Smooth muscle cell of the brain vasculature (primary cell): ENCODE measurements around the gene RPL26.
"Not testable (repeated sequence)": the region's sequence is repeated elsewhere in the genome, so short reads cannot be mapped to it uniquely, and the experiment has no call there.

ENCODE experiments used
- DNase-seq: peaks from one replicate; pipeline ENCODE4 v3.0.0-alpha.2; 2012; ENCODE audit warnings: low read depth, low spot score

The RPL26 gene

DNA sequence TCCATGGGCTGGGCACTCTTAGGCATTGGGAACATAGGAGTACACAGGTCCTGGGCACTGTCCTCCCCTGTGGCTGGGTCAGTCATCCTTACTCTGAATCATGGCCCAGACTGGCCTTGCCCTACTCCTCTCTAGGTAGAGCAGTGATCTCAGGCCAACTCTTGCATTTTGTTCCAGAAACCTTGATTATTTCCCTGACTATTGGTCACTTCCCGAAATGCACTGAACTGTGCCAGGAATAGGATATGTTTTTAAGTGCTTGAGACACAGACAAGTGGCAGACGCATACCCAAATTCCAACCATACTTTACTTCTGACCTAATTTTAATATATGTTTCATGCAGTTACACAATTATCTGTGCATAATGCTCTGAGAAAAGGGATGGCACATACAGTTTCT, 16.8 kb downstream of the RPL26 start:
- DNase-seq: no peak

DNA sequence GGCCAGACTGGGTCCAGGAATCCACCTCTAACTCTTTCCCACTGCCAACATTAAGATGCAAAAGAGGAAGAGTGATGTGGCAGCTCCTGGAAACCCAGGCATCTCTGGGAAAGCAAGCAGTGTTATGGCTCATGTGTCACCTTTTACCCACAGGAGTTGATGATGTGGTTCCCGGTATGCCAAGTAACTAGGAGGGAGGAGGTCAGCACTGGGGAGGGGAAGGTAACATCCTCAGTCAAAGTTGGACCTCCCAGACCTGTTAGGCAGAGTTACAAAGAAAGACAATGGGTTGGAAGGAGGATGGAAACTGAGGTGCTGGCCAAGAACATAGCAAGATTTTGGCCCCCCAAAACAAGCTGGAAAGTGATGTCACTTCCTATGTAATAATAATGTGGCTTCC, 17.9 kb downstream of the RPL26 start:
- no peak for DNase-seq

DNA sequence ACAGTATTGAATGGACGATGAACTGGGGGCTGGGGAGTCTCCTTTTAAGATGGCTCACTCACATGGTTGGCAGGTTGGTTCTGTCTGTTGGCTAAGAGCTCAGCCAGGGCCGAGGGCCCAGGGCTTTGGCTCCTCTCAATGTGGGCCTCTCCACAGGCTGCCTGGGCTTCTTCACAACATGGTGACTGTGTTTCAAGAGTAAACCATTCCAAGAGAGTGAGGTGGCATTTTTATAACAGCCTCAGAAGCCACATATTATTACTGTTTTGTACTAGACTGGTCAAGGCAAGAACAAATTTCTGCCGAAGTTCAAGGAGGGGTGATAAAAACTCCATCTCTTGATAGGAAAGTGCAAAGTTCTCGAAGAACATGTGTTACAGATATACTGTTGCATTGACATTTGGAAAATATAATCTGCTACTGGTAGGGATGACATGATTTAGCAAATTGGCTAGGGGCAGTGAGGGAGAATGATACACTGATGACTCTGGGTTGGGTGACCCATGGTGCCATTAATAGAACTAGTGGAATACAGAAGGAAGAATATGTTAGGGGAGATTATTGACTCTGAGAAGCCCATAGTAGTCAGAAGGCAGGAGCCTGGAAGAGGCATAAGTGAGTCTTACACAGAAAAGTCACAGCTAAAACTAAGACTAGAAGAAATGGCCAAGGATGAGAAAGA, 20.2 kb downstream of the RPL26 start:
- DNase-seq: no peak

DNA sequence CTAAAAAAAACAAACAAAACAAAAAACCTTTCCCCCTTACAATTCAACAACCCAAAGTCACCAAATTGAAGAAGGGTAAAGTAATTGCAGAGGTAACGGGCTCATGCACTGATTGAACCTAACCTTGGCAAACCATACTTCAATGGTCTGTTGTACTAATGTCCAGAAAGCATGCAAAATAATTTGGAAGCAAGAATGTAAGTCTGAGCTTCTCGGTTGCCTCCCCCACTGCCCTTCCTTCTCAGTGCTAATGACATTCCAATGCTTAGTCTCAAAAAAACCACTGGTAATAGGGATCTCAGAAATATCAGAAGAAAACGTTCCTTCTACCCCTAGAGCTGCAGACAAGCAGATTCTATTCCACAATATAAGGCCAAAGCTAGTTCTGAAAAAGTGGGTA, 22.2 kb downstream of the RPL26 start:
- no peak for DNase-seq

DNA sequence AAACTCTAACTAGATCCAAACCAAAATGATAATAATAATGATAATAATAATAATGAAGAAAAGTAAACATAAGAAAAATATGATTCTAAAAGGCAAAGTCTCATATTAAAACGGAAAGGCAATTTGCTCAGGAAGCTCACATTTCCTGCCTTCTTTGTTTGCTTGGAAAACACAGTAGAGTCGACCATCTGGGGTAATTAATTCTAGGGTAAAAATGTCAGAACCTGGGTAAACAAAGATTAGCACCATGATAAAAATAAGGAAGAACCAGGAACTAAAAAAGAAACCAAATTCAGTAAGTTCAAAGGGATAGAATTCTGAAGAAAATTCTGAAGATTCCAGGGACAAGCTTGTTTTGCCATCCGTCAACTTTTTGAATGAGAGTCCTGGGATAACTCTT, 22.7 kb downstream of the RPL26 start:
- no peak for DNase-seq

DNA sequence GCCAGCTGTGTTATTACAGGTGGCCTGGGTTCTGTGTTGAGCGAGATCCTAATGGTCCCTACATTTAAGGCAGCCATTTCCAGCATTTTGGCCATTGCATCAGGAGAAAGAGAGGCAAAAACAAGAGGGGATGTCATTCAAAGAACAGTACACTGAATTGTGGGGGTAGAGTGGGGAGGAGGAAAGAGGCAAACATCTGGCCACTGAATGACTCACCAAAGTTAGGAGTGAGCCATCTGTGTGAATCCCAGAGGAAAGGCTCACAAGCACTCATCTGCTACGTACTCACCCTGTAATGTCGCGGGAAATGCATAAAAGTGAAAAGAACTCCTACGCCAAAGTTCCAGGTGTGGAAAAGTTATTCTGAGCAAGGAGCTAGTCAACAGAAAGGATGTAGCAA, 23.2 kb downstream of the RPL26 start:
- no peak for DNase-seq

DNA sequence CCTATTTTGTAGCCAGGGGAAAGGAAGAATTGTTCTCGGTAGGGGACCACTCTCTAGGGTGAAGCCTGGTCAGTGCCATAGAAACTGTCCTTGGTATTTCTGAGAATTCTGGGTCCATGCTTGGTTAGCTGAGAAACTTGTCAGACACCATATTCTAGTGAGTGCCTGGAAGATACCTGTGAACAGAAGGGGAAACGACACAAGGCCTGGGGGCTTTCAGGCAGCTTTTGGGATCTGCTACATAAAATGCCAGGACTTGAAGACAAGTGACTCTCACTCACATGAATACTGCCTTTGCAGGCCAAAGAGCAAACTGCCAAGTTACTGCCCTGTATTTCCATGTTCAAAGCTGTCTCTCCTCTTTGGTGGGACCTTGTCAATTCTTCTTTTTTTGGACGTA, 25.1 kb downstream of the RPL26 start:
- no peak for DNase-seq

DNA sequence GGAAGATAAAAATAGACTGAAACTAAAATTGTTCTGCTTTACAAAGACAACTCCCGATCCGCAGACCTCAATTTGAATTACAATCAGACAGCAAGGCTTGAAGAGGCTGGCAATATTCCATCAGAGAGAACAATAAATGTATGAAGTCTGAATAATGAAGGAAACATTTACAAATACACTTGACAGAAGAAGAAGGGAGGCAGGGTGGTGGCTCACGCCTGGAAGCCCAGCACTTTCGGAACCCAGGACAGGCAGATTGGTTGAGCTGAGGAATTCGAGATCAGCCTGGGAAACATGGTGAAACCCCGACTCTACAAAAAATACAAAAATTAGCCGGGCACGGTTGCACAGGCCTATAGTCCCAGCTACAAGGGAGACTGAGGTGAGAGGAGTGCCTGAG, 28.8 kb downstream of the RPL26 start:
- no peak for DNase-seq

DNA sequence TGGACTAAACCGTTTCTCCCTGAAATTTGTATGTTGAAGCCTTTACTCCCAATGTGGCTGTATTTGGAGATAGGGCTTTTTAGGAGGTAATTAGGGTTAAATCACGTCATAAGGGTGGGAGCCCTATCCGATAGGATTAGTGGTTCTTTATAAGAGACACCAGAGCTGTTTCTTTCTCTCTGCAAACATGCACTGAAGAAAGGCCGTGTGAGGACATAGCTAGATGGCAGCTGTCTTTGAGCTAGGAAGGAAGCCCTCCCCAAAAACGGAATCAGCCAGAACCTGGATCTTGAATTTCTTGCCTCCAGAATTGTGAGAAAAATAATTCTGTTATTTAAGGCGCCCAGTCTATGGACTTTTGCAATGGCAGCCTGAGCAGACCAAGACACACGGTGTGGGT, 29.3 kb downstream of the RPL26 start:
- no peak for DNase-seq

DNA sequence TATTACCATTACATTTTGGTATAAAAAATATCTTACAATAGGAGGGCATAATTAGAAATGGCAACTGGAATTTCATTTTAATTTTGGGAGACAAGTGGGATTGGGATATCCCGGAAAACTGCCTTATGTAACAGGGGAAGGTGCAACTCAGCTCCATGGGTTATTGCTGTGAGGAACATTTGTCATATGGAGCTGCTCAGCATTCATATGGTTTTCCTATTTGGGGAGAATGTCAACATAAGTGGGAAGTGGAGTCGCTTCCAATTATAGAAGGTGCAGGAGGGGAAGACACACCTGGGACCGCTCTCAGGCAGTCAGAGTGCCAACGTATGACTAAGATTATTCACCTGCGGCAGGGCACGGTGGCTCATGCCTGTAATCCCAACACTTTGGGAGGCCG, 32.7 kb downstream of the RPL26 start:
- no peak for DNase-seq

DNA sequence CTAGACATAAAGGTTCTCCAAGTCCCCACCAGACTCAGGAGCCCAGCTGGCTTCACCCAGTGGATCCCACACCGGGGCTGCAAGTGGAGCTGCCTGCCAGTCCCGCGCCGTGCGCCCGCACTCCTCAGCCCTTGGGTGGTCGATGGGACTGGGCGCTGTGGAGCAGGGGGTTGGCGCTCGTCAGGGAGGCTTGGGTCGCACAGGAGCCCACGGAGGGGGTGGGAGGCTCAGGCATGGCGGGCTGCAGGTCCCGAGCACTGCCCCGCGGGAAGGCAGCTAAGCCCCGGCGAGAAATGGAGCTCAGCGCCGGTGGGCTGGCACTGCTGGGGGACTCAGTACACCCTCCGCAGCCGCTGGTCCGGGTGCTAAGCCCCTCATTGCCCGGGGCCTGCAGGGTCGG, 36.0 kb downstream of the RPL26 start:
- not testable (repeated sequence) for DNase-seq

DNA sequence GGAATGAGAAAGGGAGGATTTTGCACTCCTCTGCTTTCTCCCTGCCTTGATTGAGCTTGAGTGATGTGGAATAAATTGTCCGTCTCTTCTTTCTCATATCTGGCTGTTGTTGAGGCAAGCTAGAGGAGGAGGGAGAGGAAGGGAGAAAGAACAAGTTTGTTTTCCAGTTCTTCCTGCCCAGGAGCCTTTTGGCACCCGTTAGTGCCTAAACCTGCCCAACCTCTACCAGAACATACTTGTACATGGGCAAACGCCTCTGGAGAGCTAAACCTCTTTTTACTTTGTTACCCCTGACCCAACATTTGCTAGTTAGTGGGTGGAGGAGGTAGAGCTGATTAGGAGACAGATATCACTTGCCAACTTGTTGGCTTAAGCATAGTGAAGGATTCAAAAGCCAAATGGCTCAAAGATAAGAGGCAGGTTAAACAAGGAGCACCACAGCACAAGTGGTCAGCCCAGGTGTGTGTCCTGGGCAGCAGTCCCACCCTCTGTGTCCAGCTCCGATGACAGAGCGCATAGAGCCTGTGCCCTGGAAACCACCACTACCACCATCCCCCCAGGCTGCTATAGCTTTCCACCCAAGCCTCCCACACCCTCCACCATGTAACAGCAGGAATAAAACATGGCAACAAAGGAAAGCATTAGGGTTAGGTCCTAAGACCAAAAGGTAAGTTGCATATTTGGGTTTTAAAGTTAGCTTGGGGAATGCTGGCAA, 36.9 kb downstream of the RPL26 start:
- DNase-seq: no peak

DNA sequence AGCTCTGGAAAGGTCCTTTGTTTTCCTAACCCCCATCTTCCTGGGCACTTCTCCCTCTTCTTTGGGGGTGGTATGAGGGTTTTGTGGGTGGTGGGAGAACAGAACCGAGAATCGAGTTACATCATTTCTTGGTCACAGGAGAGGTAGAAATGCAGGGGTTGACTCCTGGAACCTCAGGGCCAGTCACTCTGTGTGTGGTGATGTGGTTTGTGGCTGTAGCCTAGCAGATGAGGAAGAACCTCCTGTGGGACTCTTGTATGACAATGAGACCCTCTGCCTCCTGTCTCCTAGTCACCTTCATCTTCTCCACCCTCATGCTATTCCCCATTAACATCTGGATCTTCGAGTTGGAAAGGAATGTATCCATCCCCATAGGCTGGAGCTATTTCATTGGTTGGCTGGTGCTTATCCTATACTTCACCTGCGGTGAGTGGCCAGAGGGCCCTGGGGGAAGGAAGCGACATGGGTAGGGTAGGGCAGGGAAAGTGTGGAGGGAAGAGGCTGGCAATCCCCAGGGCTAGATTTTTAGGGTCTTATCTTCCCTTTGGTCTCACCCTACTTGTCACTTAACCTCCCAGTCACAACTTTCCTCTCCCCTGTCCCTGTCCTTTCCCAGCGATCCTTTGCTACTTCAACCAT, 37.8 kb downstream of the RPL26 start:
- DNase-seq: no peak

DNA sequence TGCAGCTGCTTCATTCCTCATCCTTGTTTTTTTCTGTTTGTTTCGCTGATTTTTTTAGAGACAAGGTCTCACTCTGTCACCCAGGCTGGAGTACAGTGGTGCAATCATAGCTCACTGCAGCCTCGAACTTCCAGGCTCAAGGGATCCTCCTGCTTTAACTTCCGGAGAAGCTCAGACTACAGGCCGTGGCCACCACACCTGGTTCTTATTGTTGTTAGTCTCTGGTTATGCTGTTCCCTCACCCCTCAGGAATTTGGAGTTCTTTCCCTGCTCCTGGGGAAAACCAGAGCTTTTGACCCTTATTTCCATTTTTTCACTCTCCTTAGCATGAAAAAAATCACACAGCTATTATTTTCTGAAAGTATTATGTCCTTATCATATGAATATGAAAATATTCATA, 41.5 kb downstream of the RPL26 start:
- DNase-seq: no peak

DNA sequence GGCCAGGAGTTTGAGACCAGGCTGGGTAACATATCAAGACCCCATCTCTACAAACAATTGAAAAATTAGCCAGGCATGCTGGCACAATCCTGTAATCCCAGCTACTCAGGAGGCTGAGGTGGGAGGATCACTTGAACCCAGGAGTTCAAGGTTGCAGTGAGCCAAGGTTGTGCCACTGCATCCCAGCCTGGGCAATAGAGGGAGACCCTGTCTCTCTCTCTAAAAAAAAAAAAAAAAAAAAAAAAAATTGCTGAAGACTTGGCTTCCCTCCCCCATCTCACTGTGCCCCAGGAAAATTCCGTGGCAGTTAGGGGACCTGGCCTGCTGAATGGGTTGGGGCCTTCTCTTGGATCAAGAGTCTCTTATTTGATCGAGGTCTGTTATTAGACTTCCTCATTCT, 43.5 kb downstream of the RPL26 start, which contains the start of gene ODF4:
ODF4 (plus strand) TSS at position 301 of the 400 bp plus-strand sequence. CDS start 212 bp downstream, outside the sequence.
- DNase-seq: no peak

DNA sequence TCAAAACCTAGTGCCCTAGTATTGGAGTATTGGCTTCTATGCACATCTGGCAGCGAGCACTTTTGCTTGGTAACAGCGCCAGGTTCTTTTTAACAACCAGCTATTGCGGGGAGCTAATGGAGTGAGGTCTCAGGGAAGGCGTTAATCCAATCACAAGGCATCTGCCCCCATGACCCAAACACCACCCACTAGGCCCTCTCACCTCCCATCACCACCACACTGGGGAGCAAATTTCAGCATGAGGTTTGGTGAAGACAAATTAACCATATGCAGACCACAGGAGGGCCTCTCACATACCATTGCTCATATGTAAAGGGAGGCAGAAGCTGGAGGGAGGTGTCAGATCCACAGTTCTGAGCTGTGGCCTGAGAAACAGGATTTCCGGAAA, 44.2 kb downstream of the RPL26 start:
- DNase-seq: no peak

DNA sequence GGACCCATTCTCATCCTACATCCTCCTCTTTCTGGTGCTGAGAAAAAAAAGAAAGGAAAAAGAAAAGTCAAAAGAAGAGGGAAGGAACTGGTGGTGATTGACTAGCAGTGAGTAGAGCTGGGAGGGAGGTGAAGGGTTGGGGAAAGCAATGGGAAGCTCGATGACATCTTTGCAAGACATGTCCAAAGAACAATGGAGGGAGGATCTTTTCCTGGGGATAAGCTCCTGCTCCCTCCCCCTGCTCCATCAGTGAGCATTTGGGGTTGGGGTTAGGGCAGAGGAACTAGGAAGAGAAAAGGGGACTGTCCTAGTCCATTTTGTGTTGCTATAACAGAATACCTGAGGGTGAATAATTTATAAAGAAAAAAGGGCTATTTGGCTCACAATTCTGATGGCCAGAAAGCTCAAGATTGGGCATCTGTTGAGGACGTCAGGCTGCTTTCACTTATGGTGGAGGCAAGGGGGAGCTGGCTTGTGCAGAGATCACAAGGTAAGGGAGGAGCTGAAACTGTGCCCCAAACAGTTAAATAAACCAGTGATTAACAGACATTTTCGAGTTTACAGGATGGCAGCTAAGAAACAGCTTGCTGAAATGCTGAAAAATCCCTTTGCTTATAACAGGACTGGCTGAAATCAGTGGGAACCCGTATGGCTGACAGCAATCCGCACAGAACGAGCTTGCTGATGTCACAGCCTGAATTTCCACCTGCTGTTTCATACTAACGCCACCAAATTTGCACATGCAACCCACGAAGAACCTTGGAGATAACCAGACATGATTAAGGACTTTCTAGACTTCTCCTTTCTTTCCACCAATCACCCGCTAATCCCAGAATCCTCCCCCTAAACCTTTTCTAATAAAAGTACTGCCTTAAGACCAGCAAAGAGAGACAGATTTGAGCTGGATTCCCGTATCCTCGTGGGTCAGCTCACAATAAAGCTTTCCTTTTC, 44.9 kb downstream of the RPL26 start:
- DNase-seq: no peak

DNA sequence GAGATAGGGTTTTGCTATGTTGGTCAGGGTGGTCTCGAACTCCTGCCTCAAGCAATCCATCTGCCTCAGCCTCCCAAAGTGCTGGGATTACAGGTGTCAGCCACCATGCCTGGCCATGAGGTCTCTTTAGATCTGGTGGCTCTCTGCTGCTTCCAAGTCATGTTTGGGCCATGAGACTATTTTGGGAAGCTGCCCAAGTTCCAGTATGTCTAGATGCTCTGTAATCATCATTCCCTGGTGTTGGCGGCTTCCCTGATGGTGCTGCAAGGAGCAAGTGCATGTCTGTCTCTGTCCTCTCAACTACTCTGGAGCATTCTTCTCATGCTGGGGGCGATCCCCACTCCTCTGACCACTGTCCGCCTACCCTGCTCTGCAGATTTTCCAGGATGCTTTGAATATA, 49.7 kb downstream of the RPL26 start:
- no peak for DNase-seq

DNA sequence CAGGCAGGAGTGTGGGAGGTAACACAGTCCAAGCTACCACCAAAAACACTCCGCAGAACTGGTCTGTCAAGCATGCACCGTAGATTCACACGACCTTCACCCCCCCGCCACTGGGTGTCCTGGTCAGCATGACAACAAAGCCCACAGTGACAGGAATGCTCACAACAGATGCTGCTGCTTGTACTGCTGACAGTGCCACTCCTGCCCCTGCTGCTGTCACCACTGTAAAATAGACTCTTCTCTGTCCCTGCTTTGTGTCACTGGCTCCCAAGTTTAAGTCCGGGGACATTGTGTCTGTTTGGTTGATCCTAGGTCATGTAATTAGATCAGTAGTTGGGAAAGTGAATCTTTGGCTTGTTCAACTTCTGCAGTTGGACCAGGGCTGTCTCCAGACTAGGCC, 50.3 kb downstream of the RPL26 start:
- DNase-seq: no peak

DNA sequence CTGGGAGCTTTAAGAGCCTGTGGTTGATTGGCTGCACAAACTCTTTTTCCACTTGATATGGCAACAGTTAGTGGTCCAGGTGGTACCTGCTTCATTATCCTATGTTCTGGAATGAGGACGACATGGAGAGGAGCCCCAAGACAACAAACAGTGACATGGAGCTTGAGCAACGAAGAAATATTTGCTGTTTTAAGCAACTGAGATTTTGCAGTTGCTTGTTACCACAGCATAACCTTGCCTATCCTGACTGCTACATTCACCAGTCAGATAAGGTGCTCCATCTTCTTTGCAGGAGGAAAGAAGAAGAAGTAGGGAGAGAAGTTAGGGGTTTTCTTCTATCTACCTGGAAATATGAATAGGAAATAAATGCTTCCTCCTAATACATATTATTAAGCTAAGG, 50.9 kb downstream of the RPL26 start:
- no peak for DNase-seq
